ENCODE results near the gene KRT9. TPM values are rescaled to one million over a fixed set of nuclear protein-coding genes. Genes with fewer than 3 reads are reported as not detected.

The KRT9 gene
- total RNA-seq, 1 experiment from 2014 or later, result not detected

GRCh38 chr17:41516830-41517283 is 55.0 kb downstream of the KRT9 start:
- H3K9me3 ChIP-seq (replicated peaks), result no peaks in the 10 kb centered on the region
- no peak overlapping the region for H3K4me3 ChIP-seq
- DNase-seq (ENCODE audit: low read depth in 1 of 2, low spot score in 2 of 2), result no peak
- no peaks in the 10 kb centered on the region for H3K36me3 ChIP-seq
- H3K27ac ChIP-seq, result no peak overlapping the region
- H3K27me3 ChIP-seq (replicated peaks), result no peaks in the 10 kb centered on the region
- H3K4me1 ChIP-seq (replicated peaks), result peaks cover 33% of the 10 kb centered on the region

DNA sequence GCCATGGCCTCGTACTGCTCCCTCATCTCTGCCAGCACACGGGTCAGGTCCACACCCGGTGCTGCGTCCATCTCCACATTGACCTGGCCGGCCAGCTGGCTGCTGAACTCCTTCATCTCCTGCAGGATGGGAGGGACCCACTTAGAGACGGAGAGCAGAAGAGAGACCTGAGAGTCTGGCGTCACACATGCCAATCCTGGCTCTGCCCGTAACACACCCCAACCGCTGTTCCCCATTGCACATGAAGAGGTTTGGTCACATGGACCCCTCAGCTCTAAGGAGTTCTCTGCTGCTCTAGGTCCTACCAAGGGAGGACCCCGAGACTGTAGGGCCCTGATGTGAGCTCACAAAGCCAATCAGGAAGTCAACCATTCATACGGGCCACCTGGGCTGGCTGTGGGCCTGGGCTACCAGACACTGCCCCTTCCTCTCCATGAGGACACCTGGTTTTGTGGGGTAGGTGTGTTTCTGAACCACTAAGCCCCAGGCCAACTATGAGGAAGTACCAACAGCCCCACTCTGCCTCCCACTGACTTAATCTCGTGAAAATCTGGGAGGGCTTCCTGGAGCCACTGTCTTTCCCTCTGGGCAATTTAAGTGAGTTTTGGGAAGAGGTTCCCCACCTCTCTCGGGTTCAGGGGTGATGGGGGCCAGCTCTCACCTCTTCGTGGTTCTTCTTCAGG is 55.6 kb downstream of the KRT9 start:
- H3K4me3 ChIP-seq, result no peak overlapping the region
- DNase-seq (ENCODE audit: low read depth in 1 of 2, low spot score in 2 of 2), result no peak
- no peaks in the 10 kb centered on the region for H3K9me3 ChIP-seq (replicated peaks)
- H3K4me1 ChIP-seq (replicated peaks), result peaks cover 28% of the 10 kb centered on the region
- H3K36me3 ChIP-seq, result no peaks in the 10 kb centered on the region
- H3K27me3 ChIP-seq (replicated peaks), result no peaks in the 10 kb centered on the region
- H3K27ac ChIP-seq, result no peak overlapping the region

Other genes starting within 250 kb of the KRT9 start
- gene KRT33A, start 221.2 kb downstream of the KRT9 start, total RNA-seq (2014; rRNA removed; shearing (Covaris generic)), result not detected in 2 replicates
- gene KRT33B, start 202.2 kb downstream of the KRT9 start, total RNA-seq (2014; rRNA removed; shearing (Covaris generic)), result 0.21 and 0.72 TPM in 2 replicates
- 0.84 and 1.6 TPM in 2 replicates for gene KRT34, start 189.8 kb downstream of the KRT9 start, total RNA-seq (2014; rRNA removed; shearing (Covaris generic))
- gene KRT31, start 174.5 kb downstream of the KRT9 start, total RNA-seq (2014; rRNA removed; shearing (Covaris generic)), result not detected in 2 replicates
- not detected in 2 replicates for gene KRT37, start 147.5 kb downstream of the KRT9 start, total RNA-seq (2014; rRNA removed; shearing (Covaris generic))
- not detected in 2 replicates for gene KRT38, start 131.1 kb downstream of the KRT9 start, total RNA-seq (2014; rRNA removed; shearing (Covaris generic))
- gene KRT32, start 104.7 kb downstream of the KRT9 start, total RNA-seq (2014; rRNA removed; shearing (Covaris generic)), result not detected in 2 replicates
- not detected in 2 replicates for gene KRT35, start 90.9 kb downstream of the KRT9 start, total RNA-seq (2014; rRNA removed; shearing (Covaris generic))
- gene KRT36, start 82.1 kb downstream of the KRT9 start, total RNA-seq (2014; rRNA removed; shearing (Covaris generic)), result not detected in 2 replicates
- gene KRT13, start 66.4 kb downstream of the KRT9 start, total RNA-seq (2014; rRNA removed; shearing (Covaris generic)), result not detected in 2 replicates
- gene KRT15, start 53.2 kb downstream of the KRT9 start, total RNA-seq (2014; rRNA removed; shearing (Covaris generic)), result 1.6 and 3.9 TPM in 2 replicates
- not detected in 2 replicates for gene KRT19, start 43.8 kb downstream of the KRT9 start, total RNA-seq (2014; rRNA removed; shearing (Covaris generic))
- 0.92 TPM in 1 of 2 replicates, not detected in the other for gene KRT14, start 14.8 kb upstream of the KRT9 start, total RNA-seq (2014; rRNA removed; shearing (Covaris generic))
- gene KRT16, start 40.7 kb upstream of the KRT9 start, total RNA-seq (2014; rRNA removed; shearing (Covaris generic)), result 0.37 TPM in 1 of 2 replicates, not detected in the other
- gene KRT17, start 52.5 kb upstream of the KRT9 start, total RNA-seq (2014; rRNA removed; shearing (Covaris generic)), result 3,176 and 3,345 TPM in 2 replicates
- 80.1 and 91.0 TPM in 2 replicates for gene EIF1, start 116.8 kb upstream of the KRT9 start, total RNA-seq (2014; rRNA removed; shearing (Covaris generic))
- gene GAST, start 140.3 kb upstream of the KRT9 start, total RNA-seq (2014; rRNA removed; shearing (Covaris generic)), result not detected in 2 replicates
- gene HAP1, start 162.6 kb upstream of the KRT9 start, total RNA-seq (2014; rRNA removed; shearing (Covaris generic)), result not detected in 2 replicates
- gene JUP, start 214.7 kb upstream of the KRT9 start, total RNA-seq (2014; rRNA removed; shearing (Covaris generic)), result 1.1 and 2.2 TPM in 2 replicates
- 40.9 and 45.4 TPM in 2 replicates for gene P3H4, start 239.9 kb upstream of the KRT9 start, total RNA-seq (2014; rRNA removed; shearing (Covaris generic))
- 81.4 and 90.2 TPM in 2 replicates for gene FKBP10, start 240.9 kb upstream of the KRT9 start, total RNA-seq (2014; rRNA removed; shearing (Covaris generic))

All from SJSA1 (cell line).